ENCODE results near the gene TDO2. TPM values are rescaled to one million over a fixed set of nuclear protein-coding genes. Genes with fewer than 3 reads are reported as not detected.

Gene TDO2
- polyA plus RNA-seq, 1 donor from 2014 or later = 0.73 TPM

DNA sequence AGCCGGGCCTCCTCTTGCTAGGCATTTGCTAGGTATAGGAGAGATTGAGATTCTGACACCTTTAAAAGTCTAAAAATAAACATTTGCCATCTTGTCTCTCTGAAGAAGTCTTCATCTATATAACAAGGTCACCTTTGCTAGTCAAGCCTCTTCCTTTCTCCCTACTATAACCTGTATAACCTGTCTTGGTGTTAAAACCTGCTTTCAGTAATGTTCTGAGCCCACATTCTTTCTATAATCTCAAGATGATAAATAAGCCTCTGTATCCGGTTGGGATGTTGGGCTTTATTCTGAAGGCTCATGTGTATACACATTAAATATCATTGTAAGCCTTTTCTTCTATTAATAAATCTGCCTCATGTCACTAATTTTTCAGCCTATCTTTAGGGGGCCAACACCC, 47.6 kb upstream of the TDO2 start:
- Histone ChIP-seq H3F3A (ENCODE audit: insufficient read depth, low read length, poor library complexity, severe bottlenecking) (no peaks in the 10 kb centered on the region), H3K36me3 (ENCODE audit: insufficient read depth, low read length) (no peaks in the 10 kb centered on the region), H2AFZ (ENCODE audit: low read depth, low read length) (no peak overlapping the region), H3K9me2 (ENCODE audit: insufficient read depth, low read length) (no peaks in the 10 kb centered on the region), H3K9ac (ENCODE audit: low read length) (no peak overlapping the region), H3K27ac (ENCODE audit: low read length) (no peak overlapping the region), H3K27me3 (ENCODE audit: insufficient read depth, low read depth, low read length) (no peaks in the 10 kb centered on the region), H3K4me3 (ENCODE audit: low read length) (no peak overlapping the region), H4K20me1 (ENCODE audit: insufficient read depth) (no peaks in the 10 kb centered on the region), H3K4me2 (ENCODE audit: low read length) (no peak overlapping the region), H3K9me3 (ENCODE audit: low read length) (no peaks in the 10 kb centered on the region), H3K79me2 (replicated peaks; ENCODE audit: insufficient read depth, low read length) (no peaks in the 10 kb centered on the region)
- TF ChIP-seq CTCF (IDR thresholded peaks at IDR 0.05; ENCODE audit: poor library complexity, severe bottlenecking) (no peak), EP300 (conservative IDR thresholded peaks at IDR 0.05; ENCODE audit: poor library complexity, severe bottlenecking) (no peak), RAD21 (conservative IDR thresholded peaks at IDR 0.05) (no peak), SMC3 (conservative IDR thresholded peaks at IDR 0.05; ENCODE audit: poor library complexity) (no peak), POLR2AphosphoS5 (IDR thresholded peaks at IDR 0.05) (no peak), TAF1 (IDR thresholded peaks at IDR 0.05; ENCODE audit: low read depth) (no peak), MXI1 (conservative IDR thresholded peaks at IDR 0.05; ENCODE audit: poor library complexity, severe bottlenecking) (no peak), EZH2 (IDR thresholded peaks at IDR 0.05; ENCODE audit: borderline replicate concordance, insufficient read depth, low read length, poor library complexity, severe bottlenecking) (no peak)
- TF ChIP-seq, protein P1, sequence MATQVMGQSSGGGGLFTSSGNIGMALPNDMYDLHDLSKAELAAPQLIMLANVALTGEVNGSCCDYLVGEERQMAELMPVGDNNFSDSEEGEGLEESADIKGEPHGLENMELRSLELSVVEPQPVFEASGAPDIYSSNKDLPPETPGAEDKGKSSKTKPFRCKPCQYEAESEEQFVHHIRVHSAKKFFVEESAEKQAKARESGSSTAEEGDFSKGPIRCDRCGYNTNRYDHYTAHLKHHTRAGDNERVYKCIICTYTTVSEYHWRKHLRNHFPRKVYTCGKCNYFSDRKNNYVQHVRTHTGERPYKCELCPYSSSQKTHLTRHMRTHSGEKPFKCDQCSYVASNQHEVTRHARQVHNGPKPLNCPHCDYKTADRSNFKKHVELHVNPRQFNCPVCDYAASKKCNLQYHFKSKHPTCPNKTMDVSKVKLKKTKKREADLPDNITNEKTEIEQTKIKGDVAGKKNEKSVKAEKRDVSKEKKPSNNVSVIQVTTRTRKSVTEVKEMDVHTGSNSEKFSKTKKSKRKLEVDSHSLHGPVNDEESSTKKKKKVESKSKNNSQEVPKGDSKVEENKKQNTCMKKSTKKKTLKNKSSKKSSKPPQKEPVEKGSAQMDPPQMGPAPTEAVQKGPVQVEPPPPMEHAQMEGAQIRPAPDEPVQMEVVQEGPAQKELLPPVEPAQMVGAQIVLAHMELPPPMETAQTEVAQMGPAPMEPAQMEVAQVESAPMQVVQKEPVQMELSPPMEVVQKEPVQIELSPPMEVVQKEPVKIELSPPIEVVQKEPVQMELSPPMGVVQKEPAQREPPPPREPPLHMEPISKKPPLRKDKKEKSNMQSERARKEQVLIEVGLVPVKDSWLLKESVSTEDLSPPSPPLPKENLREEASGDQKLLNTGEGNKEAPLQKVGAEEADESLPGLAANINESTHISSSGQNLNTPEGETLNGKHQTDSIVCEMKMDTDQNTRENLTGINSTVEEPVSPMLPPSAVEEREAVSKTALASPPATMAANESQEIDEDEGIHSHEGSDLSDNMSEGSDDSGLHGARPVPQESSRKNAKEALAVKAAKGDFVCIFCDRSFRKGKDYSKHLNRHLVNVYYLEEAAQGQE (IDR thresholded peaks at IDR 0.05; ENCODE audit: borderline replicate concordance) = no peak

DNA sequence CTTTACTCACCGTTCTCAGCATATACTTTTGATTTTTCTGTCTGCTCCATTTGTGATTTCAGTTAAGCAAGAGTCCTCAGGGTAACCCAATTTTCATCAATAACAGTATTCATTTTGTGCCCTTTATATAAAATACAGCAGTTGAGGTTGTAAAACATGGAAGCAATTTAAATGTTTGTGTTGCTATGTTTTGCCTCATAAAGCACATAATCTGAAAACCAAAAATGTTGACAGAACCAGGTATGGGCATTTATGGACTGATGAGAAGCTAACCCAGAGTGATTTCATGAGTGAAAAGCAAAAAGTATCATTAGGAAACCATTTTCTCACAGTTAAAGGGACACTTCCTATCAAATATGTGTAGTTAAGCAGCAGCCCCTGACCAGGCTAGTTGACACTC, 37.3 kb upstream of the TDO2 start, which contains the start of gene ASIC5:
TSS of gene ASIC5 (minus strand) at position 101 of the 400 bp plus-strand sequence. CDS start at position 50, 51 bp downstream.
- Histone ChIP-seq H3K9me3 (ENCODE audit: low read length) (peaks cover 6% of the 10 kb centered on the region), H3K4me2 (ENCODE audit: low read length) (no peak within 1 kb of the TSS), H2AFZ (ENCODE audit: low read depth, low read length) (no peak within 1 kb of the TSS)

More for the DNA sequence above, 37.3 kb upstream of the TDO2 start, which contains the start of gene ASIC5:
- Histone ChIP-seq H3K27me3 (ENCODE audit: insufficient read depth, low read depth, low read length) (no peaks in the 10 kb centered on the region), H3K9me2 (ENCODE audit: insufficient read depth, low read length) (no peaks in the 10 kb centered on the region), H3F3A (ENCODE audit: insufficient read depth, low read length, poor library complexity, severe bottlenecking) (no peaks in the 10 kb centered on the region), H3K4me3 (ENCODE audit: low read length) (no peak within 1 kb of the TSS), H3K79me2 (replicated peaks; ENCODE audit: insufficient read depth, low read length) (no peaks in the 10 kb centered on the region), H4K20me1 (ENCODE audit: insufficient read depth) (no peaks in the 10 kb centered on the region), H3K36me3 (ENCODE audit: insufficient read depth, low read length) (no peaks in the 10 kb centered on the region), H3K9ac (ENCODE audit: low read length) (no peak within 1 kb of the TSS), H3K27ac (ENCODE audit: low read length) (no peak within 1 kb of the TSS)
- no peak for TF ChIP-seq TAF1 (IDR thresholded peaks at IDR 0.05; ENCODE audit: low read depth)
- no peak for TF ChIP-seq EZH2 (IDR thresholded peaks at IDR 0.05; ENCODE audit: borderline replicate concordance, insufficient read depth, low read length, poor library complexity, severe bottlenecking)
- no peak for TF ChIP-seq SMC3 (conservative IDR thresholded peaks at IDR 0.05; ENCODE audit: poor library complexity)
- TF ChIP-seq, protein P1 (IDR thresholded peaks at IDR 0.05; ENCODE audit: borderline replicate concordance) = no peak
- TF ChIP-seq EP300 (conservative IDR thresholded peaks at IDR 0.05; ENCODE audit: poor library complexity, severe bottlenecking) = no peak
- no peak for TF ChIP-seq CTCF (IDR thresholded peaks at IDR 0.05; ENCODE audit: poor library complexity, severe bottlenecking)
- TF ChIP-seq RAD21 (conservative IDR thresholded peaks at IDR 0.05) = no peak
- no peak for TF ChIP-seq POLR2AphosphoS5 (IDR thresholded peaks at IDR 0.05)
- no peak for TF ChIP-seq MXI1 (conservative IDR thresholded peaks at IDR 0.05; ENCODE audit: poor library complexity, severe bottlenecking)

Measured in neural cell (in vitro differentiated cells).